Keratinocyte (primary cell): Measurements from ENCODE around the gene KIAA1143. TPM values are rescaled to one million over a fixed set of nuclear protein-coding genes. Genes with fewer than 3 reads are reported as not detected.

Source experiments
- DNase-seq: peaks from one replicate; pipeline ENCODE4 v3.0.0-alpha.2; 2011; ENCODE audit warnings: low read depth, missing footprints, low spot score
- FAIRE-seq: peaks from 2 replicates; lab custom pipeline; 2011; peaks lifted over from hg19 to GRCh38; lab: Jason Lieb, UNC
- H2AFZ ChIP-seq: 2 replicates; pipeline ENCODE4 v1.6.0; 2012; ENCODE audit warnings: low read length, control low read depth, inconsistent platforms; ENCODE audit not compliant: control insufficient read depth
- H3K27ac ChIP-seq: 2 replicates; pipeline ENCODE4 v1.5.1; 2011; ENCODE audit warnings: low read length; ENCODE audit not compliant: control insufficient read depth, insufficient read depth
- H3K27me3 ChIP-seq: 3 replicates; pipeline ENCODE4 v1.6.0; 2011; ENCODE audit warnings: low read length; ENCODE audit not compliant: control insufficient read depth, insufficient read depth; ENCODE audit errors: extremely low read depth
- H3K36me3 ChIP-seq, 2 experiments: 2 replicates in 1 of 2; 3 replicates in 1 of 2; pipeline ENCODE4 v1.5.1; 2011; ENCODE audit warnings: low read length in 2 of 2, mild to moderate bottlenecking in 1 of 2; ENCODE audit not compliant: control insufficient read depth in 2 of 2, insufficient read depth in 2 of 2; ENCODE audit errors: extremely low read depth in 1 of 2
- H3K4me1 ChIP-seq: 3 replicates; pipeline ENCODE4 v1.5.1; 2011; ENCODE audit warnings: low read length; ENCODE audit not compliant: control insufficient read depth, insufficient read depth; ENCODE audit errors: extremely low read depth
- H3K4me2 ChIP-seq: 3 replicates; pipeline ENCODE4 v1.6.0; 2011; ENCODE audit warnings: low read depth, low read length; ENCODE audit not compliant: control insufficient read depth, insufficient read depth; ENCODE audit errors: extremely low read depth
- H3K4me3 ChIP-seq, 3 experiments: fragments of 200-600 bp in 1 of 3; sonication (generic) in 1 of 3; 2 replicates in 2 of 3; 3 replicates in 1 of 3; pipeline ENCODE4 v1.5.1; 2011 to 2016; ENCODE audit warnings: low read length in 3 of 3, mild to moderate bottlenecking in 3 of 3, control low read depth in 2 of 3, inconsistent platforms in 1 of 3, low read depth in 1 of 3, mixed read lengths in 1 of 3, mixed run types in 1 of 3, moderate library complexity in 1 of 3; ENCODE audit not compliant: control insufficient read depth in 2 of 3, insufficient read depth in 2 of 3; ENCODE audit errors: extremely low read depth in 1 of 3
- H3K79me2 ChIP-seq: 2 replicates; pipeline ENCODE4 v1.6.0; 2012; ENCODE audit warnings: low read length; ENCODE audit not compliant: control insufficient read depth, insufficient read depth
- H3K9ac ChIP-seq: 3 replicates; pipeline ENCODE4 v1.6.0; 2011; ENCODE audit warnings: low read length; ENCODE audit not compliant: control insufficient read depth, insufficient read depth; ENCODE audit errors: extremely low read depth
- H3K9me1 ChIP-seq: 3 replicates; pipeline ENCODE4 v1.6.0; 2011; ENCODE audit warnings: low read length; ENCODE audit not compliant: control insufficient read depth, insufficient read depth; ENCODE audit errors: extremely low read depth
- H3K9me3 ChIP-seq: 2 replicates; pipeline ENCODE4 v1.5.1; 2012; ENCODE audit warnings: low read depth, low read length; ENCODE audit not compliant: control insufficient read depth
- H4K20me1 ChIP-seq: 3 replicates; pipeline ENCODE4 v1.6.0; 2011; ENCODE audit warnings: low read length; ENCODE audit not compliant: control insufficient read depth, insufficient read depth; ENCODE audit errors: extremely low read depth
- EZH2 ChIP-seq: IDR thresholded peaks from one replicate; pipeline ENCODE4 v1.6.1; 2012; ENCODE audit warnings: inconsistent platforms, mild to moderate bottlenecking, low read length, moderate library complexity
- dilution Hi-C: fragments of 300-500 bp; cut with MboI; formaldehyde crosslinking; loops from one replicate; pipeline ENCODE4 v1.7.0; 2020; ENCODE audit warnings: low sequenced_read_pairs; ENCODE audit not compliant: extremely low pct_ligation_motif_present
- polyA plus RNA-seq, 5 experiments: library from polyadenylated mRNA; depleted of rRNA in 3 of 5; stranded (reverse) in 3 of 5; stranded (forward) in 1 of 5; unstranded in 1 of 5; fragments of >200 nt; gene quantifications; 1 replicate in 1 of 5; 2 replicates in 3 of 5; 3 replicates in 1 of 5; pipeline versions ENCODE4 v1.2.1 to v1.2.3, GENCODE V29; 2011 to 2012; ENCODE audit warnings: missing spikeins in 2 of 5, low read depth in 1 of 5, low replicate concordance in 1 of 5
- TF ChIP-seq, protein P1 (sequence below), 3 experiments: IDR thresholded peaks in 1 of 3; conservative IDR thresholded peaks in 1 of 3; optimal IDR thresholded peaks in 1 of 3; 2 replicates in 2 of 3; 3 replicates in 1 of 3; pipeline versions ENCODE3 to v1.5.1; 2011; ENCODE audit warnings: low read length in 3 of 3, mild to moderate bottlenecking in 3 of 3, moderate library complexity in 2 of 3, control low read depth in 1 of 3, inconsistent platforms in 1 of 3; ENCODE audit not compliant: insufficient read depth in 2 of 3; ENCODE audit errors: extremely low read depth in 1 of 3

Gene KIAA1143
- polyA plus RNA-seq, 1 donor (not counting 4 experiments of a cell fraction or from before 2014, with no cell fraction given): 12.7 TPM

DNA sequence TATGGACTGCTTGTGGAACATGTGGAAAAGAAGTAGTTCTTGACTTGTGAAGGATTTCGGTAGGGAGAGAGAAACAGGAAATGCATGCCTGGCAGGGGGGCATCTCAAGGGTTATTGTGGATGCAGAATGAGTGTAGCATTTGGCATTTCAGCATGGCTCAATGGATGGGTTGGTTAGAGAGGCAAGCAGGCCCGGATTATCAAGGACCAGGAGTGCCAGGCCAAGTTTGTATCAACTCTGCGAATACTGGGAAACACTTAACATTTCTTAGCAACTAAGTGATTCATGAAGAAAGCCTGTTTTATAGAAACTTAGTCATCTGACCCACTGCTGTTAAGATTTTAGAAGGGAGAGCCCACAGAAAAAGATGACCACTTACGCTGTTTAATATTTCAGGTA, 33.8 kb upstream of the KIAA1143 start:
- Histone ChIP-seq H3K4me1 (no peaks in the 10 kb centered on the region), H3K79me2 (no peaks in the 10 kb centered on the region), H3K27me3 (no peaks in the 10 kb centered on the region), H3K36me3 (peaks cover 0 to 6% of the 10 kb centered on the region in 2 experiments), H2AFZ (no peak overlapping the region), H3K4me2 (no peak overlapping the region), H4K20me1 (no peaks in the 10 kb centered on the region), H3K9ac (no peak overlapping the region), H3K27ac (no peak overlapping the region), H3K9me3 (no peaks in the 10 kb centered on the region), H3K4me3 (no peak overlapping the region), H3K9me1 (no peaks in the 10 kb centered on the region)
- dilution Hi-C loops: no loop called here
- FAIRE-seq (no peak), DNase-seq (no peak)
- TF ChIP-seq EZH2: no peak
- TF ChIP-seq, protein P1, sequence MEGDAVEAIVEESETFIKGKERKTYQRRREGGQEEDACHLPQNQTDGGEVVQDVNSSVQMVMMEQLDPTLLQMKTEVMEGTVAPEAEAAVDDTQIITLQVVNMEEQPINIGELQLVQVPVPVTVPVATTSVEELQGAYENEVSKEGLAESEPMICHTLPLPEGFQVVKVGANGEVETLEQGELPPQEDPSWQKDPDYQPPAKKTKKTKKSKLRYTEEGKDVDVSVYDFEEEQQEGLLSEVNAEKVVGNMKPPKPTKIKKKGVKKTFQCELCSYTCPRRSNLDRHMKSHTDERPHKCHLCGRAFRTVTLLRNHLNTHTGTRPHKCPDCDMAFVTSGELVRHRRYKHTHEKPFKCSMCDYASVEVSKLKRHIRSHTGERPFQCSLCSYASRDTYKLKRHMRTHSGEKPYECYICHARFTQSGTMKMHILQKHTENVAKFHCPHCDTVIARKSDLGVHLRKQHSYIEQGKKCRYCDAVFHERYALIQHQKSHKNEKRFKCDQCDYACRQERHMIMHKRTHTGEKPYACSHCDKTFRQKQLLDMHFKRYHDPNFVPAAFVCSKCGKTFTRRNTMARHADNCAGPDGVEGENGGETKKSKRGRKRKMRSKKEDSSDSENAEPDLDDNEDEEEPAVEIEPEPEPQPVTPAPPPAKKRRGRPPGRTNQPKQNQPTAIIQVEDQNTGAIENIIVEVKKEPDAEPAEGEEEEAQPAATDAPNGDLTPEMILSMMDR (optimal IDR thresholded peaks at IDR 0.05 in 1 of 3, IDR thresholded peaks at IDR 0.05 in 1 of 3, conservative IDR thresholded peaks at IDR 0.05 in 1 of 3; ENCODE audit: extremely low read depth in 1 of 3, insufficient read depth in 2 of 3, low read length in 3 of 3): no peak

GRCh38 chr3:44782891-44783290, 21.5 kb upstream of the KIAA1143 start:
- Histone ChIP-seq H3K36me3 (peaks cover 0 to 7% of the 10 kb centered on the region in 2 experiments), H3K27ac (no peak overlapping the region), H3K9me3 (no peaks in the 10 kb centered on the region), H3K9ac (no peak overlapping the region), H2AFZ (no peak overlapping the region), H4K20me1 (no peaks in the 10 kb centered on the region), H3K9me1 (no peaks in the 10 kb centered on the region), H3K4me3 (no peak overlapping the region), H3K27me3 (no peaks in the 10 kb centered on the region), H3K4me1 (no peaks in the 10 kb centered on the region), H3K79me2 (no peaks in the 10 kb centered on the region), H3K4me2 (no peak overlapping the region)
- DNase-seq: no peak
- TF ChIP-seq EZH2: no peak
- TF ChIP-seq, protein P1 (optimal IDR thresholded peaks at IDR 0.05 in 1 of 3, IDR thresholded peaks at IDR 0.05 in 1 of 3, conservative IDR thresholded peaks at IDR 0.05 in 1 of 3; ENCODE audit: extremely low read depth in 1 of 3, insufficient read depth in 2 of 3, low read length in 3 of 3): no peak
- FAIRE-seq: no peak
- dilution Hi-C loops: no loop called here
